Uterus (tissue), 2 donors: ENCODE results near the gene BAZ1A.

Experiments used
- CTCF ChIP-seq, 4 experiments: fragments of 200-600 bp in 2 of 4; fragments of 450-650 bp in 2 of 4; sonication (generic) in 2 of 4; IDR thresholded peaks; one replicate each; pipeline ENCODE4 v1.5.1; 2016 to 2019; ENCODE audit warnings: antibody characterized with exemption in 4 of 4, mild to moderate bottlenecking in 2 of 4, moderate library complexity in 1 of 4
- POLR2A ChIP-seq, 2 donors: fragments of 450-650 bp; IDR thresholded peaks; one replicate each; pipeline ENCODE4 v1.6.1; 2016; ENCODE audit warnings: antibody characterized with exemption in 2 of 2, mild to moderate bottlenecking in 1 of 2, moderate library complexity in 1 of 2

GRCh38 chr14:34883954-34884353, 8.8 kb upstream of the BAZ1A start:
- TF ChIP-seq CTCF (IDR thresholded peaks at IDR 0.05), result no peak
- no peak for TF ChIP-seq POLR2A (IDR thresholded peaks at IDR 0.05)
